SIG-M5 treated with dmso at 0.1 percent for 504 hours (cell line): Measurements from ENCODE around the gene PCDHGA4.
"Not testable (repeated sequence)": the region's sequence is repeated elsewhere in the genome, so short reads cannot be mapped to it uniquely, and the experiment has no call there.

Experiments used
- DNase-seq: peaks from one replicate; lab custom pipeline; 2025; ENCODE audit not compliant: unreplicated experiment; lab: John Stamatoyannopoulos, UW

The PCDHGA4 gene

GRCh38 chr5:141382469-141383294, 27.9 kb downstream of the PCDHGA4 start, which contains the start of gene PCDHGA7:
Gene PCDHGA7 (plus strand): TSS chr5:141382742. CDS start chr5:141382900, 158 bp downstream.
- DNase-seq: no peak

GRCh38 chr5:141383345-141383744, 28.5 kb downstream of the PCDHGA4 start:
- no peak for DNase-seq

GRCh38 chr5:141384471-141385267, 29.8 kb downstream of the PCDHGA4 start:
- DNase-seq: no peak

- DNase-seq: not testable (repeated sequence)
Measured at GRCh38 chr5:141387557-141388311, 32.9 kb downstream of the PCDHGA4 start, which contains the start of gene PCDHGB4. Gene PCDHGB4 (plus strand): TSS chr5:141387698. CDS start chr5:141387885, 187 bp downstream.

- DNase-seq: no peak
Measured at GRCh38 chr5:141388661-141389060, 33.8 kb downstream of the PCDHGA4 start.

- DNase-seq: no peak
Measured at GRCh38 chr5:141389153-141390042, 34.6 kb downstream of the PCDHGA4 start.

GRCh38 chr5:141392429-141393198, 37.8 kb downstream of the PCDHGA4 start, which contains the start of gene PCDHGA8:
Gene PCDHGA8 (plus strand): TSS chr5:141392633. CDS start chr5:141392814, 181 bp downstream.
- no peak for DNase-seq

GRCh38 chr5:141393267-141393666, 38.4 kb downstream of the PCDHGA4 start:
- DNase-seq: no peak

- DNase-seq: not testable (repeated sequence)
Measured at GRCh38 chr5:141394401-141395187, 39.8 kb downstream of the PCDHGA4 start.

GRCh38 chr5:141397756-141398551, 43.1 kb downstream of the PCDHGA4 start, which contains the start of gene PCDHGB5:
Gene PCDHGB5 (plus strand): TSS chr5:141397947. CDS start chr5:141398128, 181 bp downstream.
- not testable (repeated sequence) for DNase-seq

GRCh38 chr5:141398608-141399007, 43.8 kb downstream of the PCDHGA4 start:
- no peak for DNase-seq

- DNase-seq: no peak
Measured at GRCh38 chr5:141399555-141400258, 44.9 kb downstream of the PCDHGA4 start.

- no peak for DNase-seq
Measured at GRCh38 chr5:141402553-141403243, 47.9 kb downstream of the PCDHGA4 start, which contains the start of gene PCDHGA9. Gene PCDHGA9 (plus strand): TSS chr5:141402778. CDS start chr5:141402953, 175 bp downstream.

GRCh38 chr5:141403387-141403786, 48.6 kb downstream of the PCDHGA4 start:
- no peak for DNase-seq
